NCI-H774 (cell line): ENCODE measurements around the gene UGT1A3.

Source experiments
- DNase-seq: peaks from one replicate; lab custom pipeline; 2025; lab: John Stamatoyannopoulos, UW

Gene UGT1A3

GRCh38 chr2:233758141-233758540 is 29.3 kb downstream of the UGT1A3 start:
- no peak for DNase-seq

DNA sequence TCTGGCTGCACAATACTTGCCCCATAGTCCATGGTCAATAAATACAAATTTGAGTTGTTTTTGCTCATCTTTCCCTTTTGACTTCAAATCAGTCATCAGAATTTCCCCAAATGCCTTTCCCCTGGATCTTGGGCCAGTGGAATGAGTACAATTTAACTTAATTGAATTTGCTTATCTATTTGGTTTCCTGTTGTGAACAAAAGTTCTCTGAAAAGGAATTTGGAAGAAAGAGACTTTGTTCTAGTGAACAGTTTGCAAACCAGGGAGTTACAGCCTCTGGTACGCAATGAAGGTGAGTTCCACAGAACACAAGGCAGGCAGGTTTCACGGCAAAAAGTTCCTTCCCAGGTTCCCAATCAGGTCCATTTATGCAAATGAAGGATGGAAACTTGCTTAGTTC is 30.0 kb downstream of the UGT1A3 start:
- DNase-seq: no peak

- no peak for DNase-seq
Measured at GRCh38 chr2:233760043-233760442, 31.2 kb downstream of the UGT1A3 start, which contains the start of gene UGT1A1. TSS of gene UGT1A1 (plus strand) at chr2:233760270. CDS start at chr2:233760288, 18 bp downstream.

- no peak for DNase-seq
Measured at GRCh38 chr2:233761040-233761769, 32.4 kb downstream of the UGT1A3 start.

GRCh38 chr2:233764264-233764663 is 35.4 kb downstream of the UGT1A3 start:
- DNase-seq: no peak

DNA sequence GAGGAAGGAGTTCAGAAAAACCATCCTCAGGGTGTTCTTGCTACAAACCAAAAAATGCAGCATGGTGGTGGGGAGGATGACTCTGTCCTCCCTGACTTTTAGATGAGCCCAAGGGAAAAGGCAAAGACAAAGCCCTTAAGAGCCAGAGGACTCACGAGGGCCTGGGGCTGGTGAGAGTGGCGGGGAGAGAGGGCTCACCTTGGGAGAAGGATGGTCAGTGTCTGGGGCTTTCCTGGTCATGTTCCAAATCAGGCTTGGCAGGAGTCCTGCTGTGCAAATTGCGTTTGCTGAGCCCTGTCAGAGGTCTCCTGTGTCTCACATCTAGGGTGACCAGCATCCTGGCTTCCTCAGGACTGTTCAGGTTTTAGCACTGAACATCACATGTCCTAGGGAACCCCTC is 35.9 kb downstream of the UGT1A3 start:
- DNase-seq: no peak

GRCh38 chr2:233766416-233766815 is 37.6 kb downstream of the UGT1A3 start:
- DNase-seq: no peak

DNA sequence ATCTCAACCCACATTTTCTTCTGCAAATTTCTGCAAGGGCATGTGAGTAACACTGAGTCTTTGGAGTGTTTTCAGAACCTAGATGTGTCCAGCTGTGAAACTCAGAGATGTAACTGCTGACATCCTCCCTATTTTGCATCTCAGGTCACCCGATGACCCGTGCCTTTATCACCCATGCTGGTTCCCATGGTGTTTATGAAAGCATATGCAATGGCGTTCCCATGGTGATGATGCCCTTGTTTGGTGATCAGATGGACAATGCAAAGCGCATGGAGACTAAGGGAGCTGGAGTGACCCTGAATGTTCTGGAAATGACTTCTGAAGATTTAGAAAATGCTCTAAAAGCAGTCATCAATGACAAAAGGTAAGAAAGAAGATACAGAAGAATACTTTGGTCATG is 39.2 kb downstream of the UGT1A3 start:
- DNase-seq: no peak

DNA sequence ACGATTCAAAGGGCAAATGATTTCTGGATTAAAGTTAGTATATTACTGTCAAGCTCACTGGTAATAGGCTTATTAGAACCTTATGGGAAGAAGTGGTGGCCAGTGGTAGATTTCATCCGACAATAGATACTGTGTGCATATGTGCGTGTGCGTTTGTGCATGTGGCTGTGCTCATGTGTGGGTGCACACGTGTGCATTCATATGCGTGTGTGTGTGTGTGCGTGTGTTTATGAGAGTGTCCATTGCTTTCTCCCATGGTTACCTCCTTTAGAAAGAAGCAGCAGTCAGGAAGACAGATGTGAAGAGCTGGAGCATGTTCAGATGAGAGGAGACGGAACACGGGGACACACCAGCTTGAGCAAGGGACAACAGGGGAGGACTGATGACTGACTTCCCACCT is 40.4 kb downstream of the UGT1A3 start:
- DNase-seq: no peak

- no peak for DNase-seq
Measured at GRCh38 chr2:233772153-233772552, 43.3 kb downstream of the UGT1A3 start.

DNA sequence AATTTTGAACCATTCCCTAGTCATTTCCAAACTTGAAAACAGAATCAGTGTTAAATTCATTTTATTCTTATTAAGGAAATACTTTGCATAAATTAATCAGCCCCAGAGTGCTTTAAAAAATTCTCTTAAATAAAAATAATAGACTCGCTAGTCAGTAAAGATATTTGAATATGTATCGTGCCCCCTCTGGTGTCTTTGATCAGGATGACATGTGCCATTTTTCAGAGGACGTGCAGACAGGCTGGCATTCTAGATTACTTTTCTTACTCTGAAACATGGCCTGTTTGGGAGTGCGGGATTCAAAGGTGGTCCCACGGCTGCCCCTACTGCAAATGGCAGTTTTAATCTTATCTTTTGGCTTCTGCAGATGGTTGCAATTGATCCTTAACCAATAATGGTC is 43.7 kb downstream of the UGT1A3 start:
- DNase-seq: no peak

- DNase-seq: no peak
Measured at GRCh38 chr2:233773854-233774253, 45.0 kb downstream of the UGT1A3 start.

GRCh38 chr2:233775414-233775813 is 46.6 kb downstream of the UGT1A3 start:
- DNase-seq: no peak

GRCh38 chr2:233778030-233778429 is 49.2 kb downstream of the UGT1A3 start, which contains the start of gene MROH2A:
TSS of gene MROH2A (plus strand) at chr2:233778330. CDS start at chr2:233779359, 1,029 bp downstream.
- DNase-seq: no peak

- no peak for DNase-seq
Measured at GRCh38 chr2:233779722-233780121, 50.9 kb downstream of the UGT1A3 start.

DNA sequence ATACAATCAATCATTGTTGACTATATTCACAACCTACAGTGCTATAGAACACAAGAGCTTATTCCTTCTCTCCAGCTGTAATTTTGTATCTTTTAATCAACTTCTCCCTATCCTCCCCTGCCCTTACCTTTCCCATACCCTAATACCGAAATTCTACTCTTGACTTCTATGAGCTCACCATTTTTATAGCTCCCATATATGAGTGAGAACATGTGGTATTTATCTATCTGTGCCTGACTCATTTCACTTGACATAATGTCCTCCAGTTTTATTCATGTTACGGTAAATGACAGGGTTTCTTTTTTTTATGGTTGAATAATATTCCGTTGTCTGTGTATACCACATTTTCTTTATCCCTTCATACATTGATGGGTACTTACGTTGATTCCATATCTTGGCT is 51.9 kb downstream of the UGT1A3 start:
- no peak for DNase-seq

DNA sequence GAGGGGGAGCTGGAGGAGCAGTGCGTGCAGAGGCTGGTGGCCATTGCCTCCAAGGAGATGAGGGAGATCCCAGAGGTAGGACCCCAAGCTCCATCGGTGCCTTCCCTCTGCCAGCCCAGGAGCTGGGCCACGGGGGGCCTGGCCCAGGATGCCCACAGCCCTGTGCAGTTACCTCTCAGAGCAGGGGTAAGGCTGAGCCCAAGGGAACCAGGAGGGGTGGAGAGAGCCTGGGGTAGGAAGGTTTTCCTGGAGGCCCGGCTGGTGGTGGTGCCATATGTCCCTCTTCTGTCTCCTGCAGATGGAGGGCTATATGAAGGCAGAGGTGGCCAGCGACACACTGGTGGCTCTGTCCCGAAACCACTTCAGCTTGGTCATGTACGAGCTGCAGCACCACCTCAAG is 60.7 kb downstream of the UGT1A3 start:
- no peak for DNase-seq

DNA sequence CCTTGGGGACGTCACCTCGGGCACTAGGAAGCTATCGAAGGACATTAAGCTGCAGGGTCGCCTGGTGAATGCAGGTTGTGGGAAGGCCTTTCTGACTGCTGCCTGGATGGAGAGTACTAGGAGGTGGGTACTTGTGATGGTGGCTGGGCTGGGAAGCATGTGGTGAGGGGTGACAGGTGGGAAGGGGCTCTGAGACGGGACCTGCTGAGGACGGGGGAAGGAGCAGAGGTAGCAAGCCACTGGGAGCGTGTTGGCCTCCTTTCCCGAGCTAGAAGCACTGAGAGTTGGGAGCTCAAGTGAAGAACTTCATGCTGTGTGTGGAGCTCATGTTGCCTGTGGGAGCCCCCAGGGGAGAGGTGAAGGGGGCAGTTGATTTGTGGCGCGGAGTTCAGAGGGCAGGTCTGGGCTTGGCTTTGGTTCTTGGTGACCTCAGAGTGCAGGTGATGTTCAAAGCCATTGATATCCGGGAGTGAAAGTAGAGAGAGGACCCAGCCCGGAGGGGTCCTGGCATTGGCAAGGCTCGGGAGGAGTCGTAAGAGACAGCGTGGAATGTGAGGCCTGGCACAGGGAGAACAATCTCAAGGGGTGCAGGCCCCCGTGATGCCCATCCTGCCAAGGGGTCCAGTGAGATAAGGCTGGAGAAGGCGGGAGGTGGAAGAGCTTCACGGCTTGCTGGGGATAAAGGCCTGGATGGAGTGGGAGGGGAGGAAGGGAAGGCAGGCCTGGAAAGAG is 62.5 kb downstream of the UGT1A3 start:
- DNase-seq: no peak

DNA sequence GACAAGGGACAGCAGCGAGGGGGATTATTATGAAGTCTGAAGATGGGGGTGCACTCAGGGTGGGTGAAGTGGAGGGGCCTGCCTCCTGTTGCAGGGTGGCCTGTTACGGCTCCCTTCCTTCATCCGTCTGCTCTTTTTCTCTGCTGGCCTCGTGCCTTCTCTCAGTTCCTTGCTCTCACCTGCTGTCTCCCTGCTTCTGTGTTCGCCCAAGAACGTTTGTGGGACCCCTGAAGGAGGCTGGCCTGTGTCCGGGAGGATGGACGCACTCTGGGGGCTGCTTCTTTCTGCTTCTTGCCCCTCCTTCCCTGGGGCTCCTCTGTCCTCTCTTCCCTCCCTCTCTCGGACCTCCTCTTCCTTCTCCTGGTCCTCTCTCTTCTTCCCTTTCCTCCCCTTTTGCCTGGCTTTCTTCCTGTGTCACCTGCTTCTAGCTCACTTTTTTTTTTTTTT is 63.1 kb downstream of the UGT1A3 start:
- DNase-seq: no peak

- no peak for DNase-seq
Measured at GRCh38 chr2:233792720-233793119, 63.9 kb downstream of the UGT1A3 start.

GRCh38 chr2:233793465-233794127 is 64.8 kb downstream of the UGT1A3 start:
- no peak for DNase-seq

- no peak for DNase-seq
Measured at GRCh38 chr2:233794128-233794658, 65.4 kb downstream of the UGT1A3 start.
